LNCAP (cell line): Measurements from ENCODE around the gene IDUA.

Source experiments
- TF ChIP-seq, protein P1 (sequence below): fragments of 450-650 bp; IDR thresholded peaks from 2 replicates; pipeline ENCODE4 v1.5.1; 2017; ENCODE audit warnings: mild to moderate bottlenecking

The IDUA gene

GRCh38 chr4:948936-949300 lies 37.9 kb upstream of the IDUA start:
- TF ChIP-seq, protein P1, sequence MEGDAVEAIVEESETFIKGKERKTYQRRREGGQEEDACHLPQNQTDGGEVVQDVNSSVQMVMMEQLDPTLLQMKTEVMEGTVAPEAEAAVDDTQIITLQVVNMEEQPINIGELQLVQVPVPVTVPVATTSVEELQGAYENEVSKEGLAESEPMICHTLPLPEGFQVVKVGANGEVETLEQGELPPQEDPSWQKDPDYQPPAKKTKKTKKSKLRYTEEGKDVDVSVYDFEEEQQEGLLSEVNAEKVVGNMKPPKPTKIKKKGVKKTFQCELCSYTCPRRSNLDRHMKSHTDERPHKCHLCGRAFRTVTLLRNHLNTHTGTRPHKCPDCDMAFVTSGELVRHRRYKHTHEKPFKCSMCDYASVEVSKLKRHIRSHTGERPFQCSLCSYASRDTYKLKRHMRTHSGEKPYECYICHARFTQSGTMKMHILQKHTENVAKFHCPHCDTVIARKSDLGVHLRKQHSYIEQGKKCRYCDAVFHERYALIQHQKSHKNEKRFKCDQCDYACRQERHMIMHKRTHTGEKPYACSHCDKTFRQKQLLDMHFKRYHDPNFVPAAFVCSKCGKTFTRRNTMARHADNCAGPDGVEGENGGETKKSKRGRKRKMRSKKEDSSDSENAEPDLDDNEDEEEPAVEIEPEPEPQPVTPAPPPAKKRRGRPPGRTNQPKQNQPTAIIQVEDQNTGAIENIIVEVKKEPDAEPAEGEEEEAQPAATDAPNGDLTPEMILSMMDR: no peak

DNA sequence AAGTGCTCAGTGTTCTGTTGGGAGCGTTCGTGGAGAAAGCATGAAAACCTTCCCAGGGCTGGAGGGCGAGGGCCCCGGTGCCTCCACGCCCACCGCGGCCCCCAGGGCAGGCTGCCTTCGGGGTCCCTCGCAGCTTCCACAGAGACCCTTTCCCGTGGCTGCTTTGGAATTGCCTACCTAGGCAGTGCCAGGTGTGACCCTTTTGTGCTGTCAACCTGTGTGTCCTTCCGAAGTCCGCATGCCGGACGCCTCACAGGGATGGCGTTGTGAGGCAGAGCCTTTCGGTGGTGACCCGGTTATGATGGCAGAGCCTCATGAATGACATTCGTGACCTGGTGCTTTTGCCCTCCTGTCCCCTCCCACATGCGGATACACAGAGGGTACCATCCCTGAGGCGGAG lies 37.2 kb upstream of the IDUA start:
- TF ChIP-seq, protein P1: no peak

- TF ChIP-seq, protein P1: no peak
Measured at GRCh38 chr4:950136-951020, 36.5 kb upstream of the IDUA start.

- TF ChIP-seq, protein P1: no peak
Measured at GRCh38 chr4:951186-951585, 35.7 kb upstream of the IDUA start.

- TF ChIP-seq, protein P1: no peak
Measured at GRCh38 chr4:951594-952468, 35.0 kb upstream of the IDUA start.

DNA sequence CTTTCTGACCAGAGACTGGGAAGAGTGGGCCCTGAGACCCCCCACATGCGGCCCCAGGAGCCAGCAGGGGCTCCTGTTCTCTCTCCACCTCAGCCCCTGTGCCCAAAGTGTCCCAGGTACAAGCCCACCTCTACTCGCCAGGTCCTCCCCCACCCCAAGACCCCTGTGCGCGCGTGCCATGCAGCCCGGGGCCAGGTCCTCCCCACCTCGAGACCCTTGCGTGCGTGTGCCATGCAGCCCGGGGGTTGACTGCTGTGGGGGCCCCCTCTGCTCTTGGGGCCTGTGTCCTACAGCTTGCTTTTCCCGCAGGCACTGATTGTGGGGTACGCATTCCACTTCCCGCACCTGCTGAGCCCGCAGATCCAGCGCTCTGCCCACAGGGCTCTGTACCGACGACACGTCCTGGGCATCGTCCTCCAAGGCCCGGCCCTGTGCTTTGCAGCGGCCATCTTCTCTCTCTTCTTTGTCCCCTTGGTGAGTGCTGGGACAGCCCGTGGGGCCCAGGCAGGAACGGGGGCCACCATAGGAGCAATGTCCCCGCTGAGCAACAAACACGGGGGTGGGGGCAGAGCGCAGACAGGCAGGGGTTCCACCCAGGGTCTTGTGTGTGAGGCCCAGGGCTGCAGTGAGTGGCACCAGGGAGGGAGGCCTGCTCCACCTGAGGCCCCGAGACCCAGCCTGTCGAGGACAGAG lies 33.8 kb upstream of the IDUA start:
- TF ChIP-seq, protein P1: no peak

DNA sequence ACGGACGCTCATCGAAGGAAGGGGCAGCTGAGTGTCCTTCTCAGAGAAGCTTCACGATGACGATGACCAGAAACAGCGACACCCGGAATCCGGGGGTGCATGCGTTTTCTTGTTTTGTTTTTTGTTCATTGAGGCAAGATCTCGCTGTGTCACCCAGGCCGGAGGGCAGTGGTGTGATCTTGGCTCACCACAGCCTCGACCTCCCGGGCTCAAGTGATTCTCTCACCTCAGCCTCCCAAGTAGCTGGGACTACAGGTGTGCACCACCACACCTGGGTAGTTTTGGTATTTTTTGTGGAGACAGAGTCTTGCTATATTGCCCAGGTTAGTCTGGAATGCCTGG lies 33.3 kb upstream of the IDUA start:
- TF ChIP-seq, protein P1: no peak
